ENCODE results near the gene LIN9.
"Not testable (repeated sequence)": the region's sequence is repeated elsewhere in the genome, so short reads cannot be mapped to it uniquely, and the experiment has no call there.

LIN9 gene

DNA sequence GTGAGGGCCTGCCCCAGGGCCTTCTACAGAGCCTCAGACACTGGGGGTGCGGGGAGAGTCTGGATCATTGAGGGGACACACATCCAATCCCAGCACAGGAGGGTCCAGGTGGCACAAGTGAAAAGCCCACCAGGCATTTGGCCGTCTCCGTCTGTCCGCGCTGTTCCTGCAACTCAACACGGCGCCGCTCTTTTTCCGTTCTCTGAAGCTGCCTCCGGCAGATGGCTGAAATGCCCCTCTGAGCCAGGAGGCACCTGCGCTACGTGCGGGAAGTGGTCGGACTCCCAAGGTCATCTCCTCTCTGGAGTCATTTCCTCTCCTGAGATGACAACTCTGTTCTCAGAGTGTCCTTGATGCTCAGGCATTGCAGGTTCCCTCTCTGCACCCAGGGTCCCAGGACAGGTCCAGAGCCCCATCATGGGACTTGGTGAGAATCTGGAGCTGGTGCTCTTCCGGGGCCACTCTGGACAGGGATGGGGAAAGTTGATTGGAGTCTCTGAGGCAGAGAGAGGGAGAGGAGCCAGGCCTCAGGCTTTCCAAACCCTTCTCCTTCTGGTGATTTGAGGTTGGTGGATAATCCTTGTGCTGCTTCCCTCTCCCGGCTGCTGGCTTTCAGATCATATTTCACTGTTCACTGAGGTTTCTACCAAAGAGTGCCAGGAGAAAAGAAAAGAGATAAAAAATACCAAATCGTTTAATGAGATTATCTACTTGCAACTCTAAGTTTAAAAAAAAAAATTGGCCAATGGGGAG, 99.5 kb downstream of the LIN9 start:
- Histone ChIP-seq H3K9me3 (ENCODE audit: control insufficient read depth in 1 of 2, low read length in 2 of 2) (no peaks in the 10 kb centered on the region), H3K27ac (ENCODE audit: low read length) (no peak overlapping the region), H3K4me1 (ENCODE audit: control insufficient read depth in 1 of 2, insufficient read depth in 2 of 2, low read length in 2 of 2) (no peaks in the 10 kb centered on the region), H3K27me3 (ENCODE audit: low read depth, low read length) (no peaks in the 10 kb centered on the region), H3K36me3 (ENCODE audit: control insufficient read depth in 1 of 2, insufficient read depth in 2 of 2, low read length in 2 of 2) (no peaks in the 10 kb centered on the region), H3K4me3 (ENCODE audit: low read depth in 1 of 2, low read length in 2 of 2) (no peak overlapping the region)

DNA sequence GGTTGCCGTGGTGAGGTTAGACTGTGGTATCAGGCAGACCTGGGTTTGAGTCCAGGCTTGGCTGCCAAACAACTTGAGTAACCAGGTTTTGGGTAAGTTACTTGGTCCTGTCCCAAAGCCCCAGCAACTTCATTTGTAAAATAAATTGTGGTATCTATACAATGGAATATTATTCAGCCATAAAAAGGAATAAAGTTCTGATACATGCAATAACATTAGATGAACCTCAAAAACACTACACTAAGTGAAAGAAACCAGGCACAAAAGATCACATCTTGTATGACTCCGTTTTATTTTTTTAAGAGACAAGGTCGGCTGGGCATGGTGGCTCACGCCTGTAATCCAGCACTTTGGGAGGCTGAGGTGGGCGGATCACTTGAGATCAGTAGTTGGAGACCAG, 101.9 kb downstream of the LIN9 start:
- no peaks in the 10 kb centered on the region for H3K9me3 ChIP-seq (ENCODE audit: control insufficient read depth in 1 of 2, low read length in 2 of 2)
- H3K27me3 ChIP-seq (ENCODE audit: low read depth, low read length), result no peaks in the 10 kb centered on the region
- H3K36me3 ChIP-seq (ENCODE audit: control insufficient read depth in 1 of 2, insufficient read depth in 2 of 2, low read length in 2 of 2), result no peaks in the 10 kb centered on the region
- H3K4me1 ChIP-seq (ENCODE audit: control insufficient read depth in 1 of 2, insufficient read depth in 2 of 2, low read length in 2 of 2), result no peaks in the 10 kb centered on the region
- H3K27ac ChIP-seq (ENCODE audit: low read length), result no peak overlapping the region
- no peak overlapping the region for H3K4me3 ChIP-seq (ENCODE audit: low read depth in 1 of 2, low read length in 2 of 2)

DNA sequence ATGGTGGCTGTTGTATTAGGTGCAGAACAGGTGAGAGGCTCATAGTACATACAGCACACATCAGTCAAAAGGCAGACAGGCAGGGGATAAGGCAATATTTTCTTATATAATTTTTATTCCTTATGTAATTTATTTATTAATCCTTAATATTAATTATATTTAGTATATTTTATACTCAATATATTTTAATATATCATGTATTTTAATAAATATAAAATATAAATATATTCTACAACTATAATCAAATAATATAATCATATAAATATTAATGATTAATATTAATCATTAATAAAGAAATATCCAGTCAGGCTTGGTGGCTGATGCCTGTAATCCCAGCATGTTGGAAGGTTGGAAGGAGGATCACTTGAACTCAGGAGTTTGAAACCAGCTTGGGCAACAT, 104.8 kb downstream of the LIN9 start:
- Histone ChIP-seq H3K36me3 (ENCODE audit: control insufficient read depth in 1 of 2, insufficient read depth in 2 of 2, low read length in 2 of 2) (no peaks in the 10 kb centered on the region), H3K27me3 (ENCODE audit: low read depth, low read length) (no peaks in the 10 kb centered on the region), H3K9me3 (ENCODE audit: control insufficient read depth in 1 of 2, low read length in 2 of 2) (no peaks in the 10 kb centered on the region), H3K27ac (ENCODE audit: low read length) (no peak overlapping the region), H3K4me1 (ENCODE audit: control insufficient read depth in 1 of 2, insufficient read depth in 2 of 2, low read length in 2 of 2) (no peaks in the 10 kb centered on the region), H3K4me3 (ENCODE audit: low read depth in 1 of 2, low read length in 2 of 2) (no peak overlapping the region)

DNA sequence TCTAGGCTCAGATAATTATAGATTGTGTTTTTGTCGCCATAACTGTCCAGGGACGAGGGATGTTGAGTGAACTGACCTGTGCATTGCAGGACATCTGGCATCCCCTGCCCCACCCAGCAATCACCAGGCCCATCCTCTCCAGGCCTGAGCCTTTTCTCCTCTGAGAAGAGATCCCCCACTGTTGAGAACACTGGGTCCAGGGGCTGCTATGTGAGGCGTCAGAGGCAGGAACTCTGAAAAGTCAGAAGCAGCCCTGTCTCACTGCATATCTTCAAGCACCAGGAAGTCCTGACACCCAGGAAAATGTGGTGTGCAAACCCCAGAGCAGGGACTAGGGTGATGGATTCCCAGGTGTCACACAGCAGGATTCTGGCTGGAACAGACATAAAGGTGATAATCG, 105.3 kb downstream of the LIN9 start:
- no peaks in the 10 kb centered on the region for H3K4me1 ChIP-seq (ENCODE audit: control insufficient read depth in 1 of 2, insufficient read depth in 2 of 2, low read length in 2 of 2)
- H3K9me3 ChIP-seq (ENCODE audit: control insufficient read depth in 1 of 2, low read length in 2 of 2), result no peaks in the 10 kb centered on the region
- no peaks in the 10 kb centered on the region for H3K36me3 ChIP-seq (ENCODE audit: control insufficient read depth in 1 of 2, insufficient read depth in 2 of 2, low read length in 2 of 2)
- no peaks in the 10 kb centered on the region for H3K27me3 ChIP-seq (ENCODE audit: low read depth, low read length)
- H3K27ac ChIP-seq (ENCODE audit: low read length), result no peak overlapping the region
- H3K4me3 ChIP-seq (ENCODE audit: low read depth in 1 of 2, low read length in 2 of 2), result no peak overlapping the region

DNA sequence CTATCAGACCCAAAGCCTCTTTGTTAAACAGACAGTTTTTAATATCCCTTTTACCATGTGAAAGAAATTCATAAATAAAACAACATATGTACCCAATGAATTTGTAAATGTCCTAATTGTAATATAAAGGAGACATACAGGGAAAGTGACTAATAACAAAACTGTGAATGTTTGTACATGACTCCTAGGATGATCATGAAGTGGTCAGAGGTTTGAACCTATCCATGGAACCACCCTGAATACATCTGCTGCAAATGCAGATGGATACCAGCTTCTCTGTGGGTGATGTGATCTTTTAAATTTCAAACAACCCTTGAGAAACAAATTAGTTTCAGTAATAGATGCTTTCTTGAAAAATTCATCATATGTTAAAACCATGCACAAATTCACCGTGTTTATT, 105.7 kb downstream of the LIN9 start:
- no peaks in the 10 kb centered on the region for H3K4me1 ChIP-seq (ENCODE audit: control insufficient read depth in 1 of 2, insufficient read depth in 2 of 2, low read length in 2 of 2)
- no peak overlapping the region for H3K27ac ChIP-seq (ENCODE audit: low read length)
- H3K36me3 ChIP-seq (ENCODE audit: control insufficient read depth in 1 of 2, insufficient read depth in 2 of 2, low read length in 2 of 2), result no peaks in the 10 kb centered on the region
- H3K27me3 ChIP-seq (ENCODE audit: low read depth, low read length), result no peaks in the 10 kb centered on the region
- no peak overlapping the region for H3K4me3 ChIP-seq (ENCODE audit: low read depth in 1 of 2, low read length in 2 of 2)
- H3K9me3 ChIP-seq (ENCODE audit: control insufficient read depth in 1 of 2, low read length in 2 of 2), result no peaks in the 10 kb centered on the region

DNA sequence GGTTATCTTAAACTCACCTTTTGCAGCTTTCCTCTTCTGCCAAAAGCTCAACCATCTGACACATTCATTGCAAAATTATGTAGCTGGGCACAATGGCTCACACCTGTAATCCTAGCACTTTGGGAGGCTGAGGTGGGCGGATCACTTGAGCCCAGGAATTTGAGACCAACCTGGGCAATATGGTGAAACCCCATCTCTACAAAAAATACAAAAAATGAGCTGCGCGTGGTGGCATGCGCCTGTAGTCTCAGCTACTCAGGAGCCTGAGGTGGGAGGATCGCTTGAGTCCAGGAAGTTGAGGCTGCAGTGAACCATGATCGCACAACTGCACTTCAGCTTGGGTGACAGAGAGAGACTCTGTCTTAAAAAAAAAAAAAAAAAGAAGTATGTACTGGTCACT, 106.3 kb downstream of the LIN9 start:
- not testable (repeated sequence) for H3K27me3 ChIP-seq (ENCODE audit: low read depth, low read length); H3K36me3 ChIP-seq (ENCODE audit: control insufficient read depth in 1 of 2, insufficient read depth in 2 of 2, low read length in 2 of 2); H3K4me1 ChIP-seq (ENCODE audit: control insufficient read depth in 1 of 2, insufficient read depth in 2 of 2, low read length in 2 of 2); H3K9me3 ChIP-seq (ENCODE audit: control insufficient read depth in 1 of 2, low read length in 2 of 2); H3K27ac ChIP-seq (ENCODE audit: low read length); H3K4me3 ChIP-seq (ENCODE audit: low read depth in 1 of 2, low read length in 2 of 2)

DNA sequence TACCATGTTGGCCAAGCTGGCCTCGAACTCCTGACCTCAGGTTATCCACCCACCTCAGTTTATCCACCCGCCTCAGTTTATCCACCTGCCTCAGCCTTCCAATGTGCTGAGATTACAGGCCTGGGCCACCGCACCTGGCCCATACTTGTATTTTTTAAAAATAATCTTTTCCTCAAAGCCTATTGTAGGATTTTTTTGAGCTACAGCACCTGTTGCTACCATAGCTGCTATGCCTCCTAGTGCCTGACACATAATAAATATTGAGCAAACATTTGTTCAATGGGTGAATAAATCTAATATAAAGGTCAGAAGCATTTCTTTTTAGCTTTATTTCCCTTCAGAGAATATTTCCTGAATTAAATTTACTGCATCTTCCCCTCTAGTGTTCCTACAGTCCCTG, 106.7 kb downstream of the LIN9 start:
- Histone ChIP-seq H3K27me3 (ENCODE audit: low read depth, low read length) (no peaks in the 10 kb centered on the region), H3K4me1 (ENCODE audit: control insufficient read depth in 1 of 2, insufficient read depth in 2 of 2, low read length in 2 of 2) (no peaks in the 10 kb centered on the region), H3K36me3 (ENCODE audit: control insufficient read depth in 1 of 2, insufficient read depth in 2 of 2, low read length in 2 of 2) (no peaks in the 10 kb centered on the region), H3K9me3 (ENCODE audit: control insufficient read depth in 1 of 2, low read length in 2 of 2) (no peaks in the 10 kb centered on the region), H3K4me3 (ENCODE audit: low read depth in 1 of 2, low read length in 2 of 2) (no peak overlapping the region), H3K27ac (ENCODE audit: low read length) (no peak overlapping the region)

DNA sequence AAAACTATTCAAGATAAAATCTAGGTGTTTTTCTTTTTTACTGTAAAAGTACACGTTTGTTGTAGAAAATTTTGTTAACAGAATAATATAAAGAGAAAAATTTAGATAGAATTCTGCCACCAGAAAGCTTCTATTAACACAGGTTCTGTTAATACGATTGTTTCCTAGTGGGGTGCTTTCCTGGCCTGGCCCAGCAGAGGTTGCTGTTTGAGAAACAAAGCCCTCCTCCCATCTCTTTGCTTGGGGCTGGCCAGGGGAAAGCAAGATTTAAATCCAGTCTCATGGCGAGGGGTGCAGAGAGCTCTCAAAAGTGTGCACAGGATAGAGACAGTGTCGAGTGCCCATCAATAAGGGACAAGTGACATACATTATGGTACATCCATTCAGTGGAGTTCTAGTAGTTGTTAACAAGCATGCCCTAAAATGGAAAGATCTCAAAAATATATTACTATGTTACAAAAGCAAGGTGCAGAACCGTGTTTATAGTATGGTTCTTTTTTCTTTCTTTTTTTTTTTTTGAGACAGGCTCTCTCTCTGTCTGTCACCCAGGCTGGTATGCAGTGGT, 107.9 kb downstream of the LIN9 start:
- no peaks in the 10 kb centered on the region for H3K36me3 ChIP-seq (ENCODE audit: control insufficient read depth in 1 of 2, insufficient read depth in 2 of 2, low read length in 2 of 2)
- H3K4me1 ChIP-seq (ENCODE audit: control insufficient read depth in 1 of 2, insufficient read depth in 2 of 2, low read length in 2 of 2), result no peaks in the 10 kb centered on the region
- no peak overlapping the region for H3K4me3 ChIP-seq (ENCODE audit: low read depth in 1 of 2, low read length in 2 of 2)
- no peak overlapping the region for H3K27ac ChIP-seq (ENCODE audit: low read length)
- H3K9me3 ChIP-seq (ENCODE audit: control insufficient read depth in 1 of 2, low read length in 2 of 2), result no peaks in the 10 kb centered on the region
- no peaks in the 10 kb centered on the region for H3K27me3 ChIP-seq (ENCODE audit: low read depth, low read length)

DNA sequence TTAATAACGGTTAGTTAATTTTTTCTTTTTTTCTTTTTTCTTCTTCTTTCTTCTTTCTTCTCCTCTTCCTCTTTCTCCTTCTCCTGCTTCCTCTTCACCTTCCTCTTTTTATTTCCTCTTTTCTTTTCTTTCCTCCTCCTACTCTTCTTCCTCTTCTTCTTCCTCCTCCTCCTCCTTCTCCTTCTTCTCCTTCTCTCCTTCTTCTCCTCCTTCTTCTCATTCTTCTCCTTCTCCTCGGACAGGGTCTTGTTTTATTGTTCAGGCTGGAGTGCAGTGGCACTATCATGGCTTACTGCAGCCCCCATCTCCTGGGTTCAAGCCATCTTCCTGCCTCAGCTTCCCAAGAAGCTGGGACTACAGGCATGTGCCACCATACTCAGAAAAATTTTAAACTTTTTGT, 109.0 kb downstream of the LIN9 start:
- H3K9me3 ChIP-seq (ENCODE audit: control insufficient read depth in 1 of 2, low read length in 2 of 2), result no peaks in the 10 kb centered on the region
- no peaks in the 10 kb centered on the region for H3K27me3 ChIP-seq (ENCODE audit: low read depth, low read length)
- no peaks in the 10 kb centered on the region for H3K4me1 ChIP-seq (ENCODE audit: control insufficient read depth in 1 of 2, insufficient read depth in 2 of 2, low read length in 2 of 2)
- no peak overlapping the region for H3K4me3 ChIP-seq (ENCODE audit: low read depth in 1 of 2, low read length in 2 of 2)
- H3K27ac ChIP-seq (ENCODE audit: low read length), result no peak overlapping the region
- H3K36me3 ChIP-seq (ENCODE audit: control insufficient read depth in 1 of 2, insufficient read depth in 2 of 2, low read length in 2 of 2), result no peaks in the 10 kb centered on the region

DNA sequence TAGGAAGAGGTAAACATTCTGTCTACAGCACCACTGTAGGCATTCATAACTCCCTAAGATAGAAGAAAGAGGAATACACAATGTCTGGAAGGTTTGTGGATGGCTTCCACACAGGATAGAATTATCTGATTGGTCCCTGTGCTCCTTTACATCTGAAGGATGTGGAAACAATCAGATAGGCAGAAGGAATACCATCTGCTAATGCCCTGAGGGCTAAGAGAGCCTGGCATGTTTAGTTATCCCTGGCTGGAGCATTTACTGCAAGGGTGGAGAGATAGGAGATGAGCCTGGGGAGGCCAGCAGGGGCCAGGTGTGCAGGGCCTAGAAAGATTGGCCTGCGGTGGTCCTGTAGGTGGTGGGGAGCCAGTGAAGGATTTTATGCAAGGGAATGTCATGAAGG, 113.8 kb downstream of the LIN9 start:
- no peaks in the 10 kb centered on the region for H3K4me1 ChIP-seq (ENCODE audit: control insufficient read depth in 1 of 2, insufficient read depth in 2 of 2, low read length in 2 of 2)
- no peak overlapping the region for H3K27ac ChIP-seq (ENCODE audit: low read length)
- no peaks in the 10 kb centered on the region for H3K9me3 ChIP-seq (ENCODE audit: control insufficient read depth in 1 of 2, low read length in 2 of 2)
- H3K4me3 ChIP-seq (ENCODE audit: low read depth in 1 of 2, low read length in 2 of 2), result no peak overlapping the region
- no peaks in the 10 kb centered on the region for H3K36me3 ChIP-seq (ENCODE audit: control insufficient read depth in 1 of 2, insufficient read depth in 2 of 2, low read length in 2 of 2)
- no peaks in the 10 kb centered on the region for H3K27me3 ChIP-seq (ENCODE audit: low read depth, low read length)

DNA sequence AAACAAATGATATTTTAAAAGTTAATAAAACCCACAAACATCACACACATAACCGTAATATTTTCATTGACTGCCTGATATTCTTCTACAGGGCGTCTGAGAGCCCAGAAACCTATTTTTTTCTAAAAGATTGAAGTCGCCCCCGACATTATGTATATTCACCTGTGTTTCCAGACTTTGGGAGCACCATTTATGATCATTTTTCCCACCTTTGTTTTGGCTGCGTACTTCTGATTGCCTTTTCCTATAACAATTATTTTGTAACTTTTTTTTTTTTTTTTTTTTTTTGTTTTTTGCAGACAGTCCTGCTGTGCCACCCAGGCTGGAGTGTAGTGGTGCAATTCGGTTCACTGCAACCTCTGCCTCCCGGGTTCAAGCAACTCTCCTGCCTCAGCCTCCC, 121.6 kb downstream of the LIN9 start:
- Histone ChIP-seq H3K27ac (ENCODE audit: low read length) (peak overlapping the region; percentile 91), H3K4me3 (ENCODE audit: low read depth in 1 of 2, low read length in 2 of 2) (peak overlapping the region; percentile 91 to 95), H3K27me3 (ENCODE audit: low read depth, low read length) (no peaks in the 10 kb centered on the region), H3K4me1 (ENCODE audit: control insufficient read depth in 1 of 2, insufficient read depth in 2 of 2, low read length in 2 of 2) (peaks cover 0 to 32% of the 10 kb centered on the region in 2 donors), H3K9me3 (ENCODE audit: control insufficient read depth in 1 of 2, low read length in 2 of 2) (no peaks in the 10 kb centered on the region), H3K36me3 (ENCODE audit: control insufficient read depth in 1 of 2, insufficient read depth in 2 of 2, low read length in 2 of 2) (peaks cover 0 to 13% of the 10 kb centered on the region in 2 donors)

DNA sequence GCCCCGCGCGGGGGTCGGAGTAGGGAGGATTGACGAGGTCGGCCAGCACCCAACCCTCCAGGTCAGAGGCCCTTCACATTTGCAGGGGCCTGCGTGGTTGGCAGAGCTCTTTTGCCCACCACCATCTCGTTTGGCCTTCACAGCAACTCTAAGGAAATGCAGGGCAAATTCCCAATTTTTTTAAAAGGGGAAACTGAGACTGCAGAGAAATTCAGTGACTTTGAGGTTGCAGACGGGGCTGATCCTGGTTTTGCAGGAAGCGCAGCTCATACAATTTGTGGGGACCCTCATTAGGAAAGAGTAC, 122.0 kb downstream of the LIN9 start:
- H3K4me3 ChIP-seq (ENCODE audit: low read depth in 1 of 2, low read length in 2 of 2), result peak overlapping the region; percentile 91 to 95
- peaks cover 0 to 36% of the 10 kb centered on the region in 2 donors for H3K4me1 ChIP-seq (ENCODE audit: control insufficient read depth in 1 of 2, insufficient read depth in 2 of 2, low read length in 2 of 2)
- H3K27ac ChIP-seq (ENCODE audit: low read length), result peak overlapping the region; percentile 91
- no peaks in the 10 kb centered on the region for H3K9me3 ChIP-seq (ENCODE audit: control insufficient read depth in 1 of 2, low read length in 2 of 2)
- H3K36me3 ChIP-seq (ENCODE audit: control insufficient read depth in 1 of 2, insufficient read depth in 2 of 2, low read length in 2 of 2), result peaks cover 0 to 13% of the 10 kb centered on the region in 2 donors
- H3K27me3 ChIP-seq (ENCODE audit: low read depth, low read length), result no peaks in the 10 kb centered on the region
